HUES6 (cell line): ENCODE measurements around the gene RXFP1.

Source experiments
- H3K27ac ChIP-seq: 2 replicates; pipeline ENCODE4 v1.7.0; 2013; ENCODE audit warnings: low read depth, mild to moderate bottlenecking, low read length, inconsistent platforms
- H3K27me3 ChIP-seq: 2 replicates; pipeline ENCODE4 v1.6.1; 2013; ENCODE audit warnings: low read length; ENCODE audit not compliant: control insufficient read depth, insufficient read depth
- H3K36me3 ChIP-seq: 2 replicates; pipeline ENCODE4 v1.6.1; 2013; ENCODE audit warnings: low read length; ENCODE audit not compliant: control insufficient read depth, insufficient read depth
- H3K4me1 ChIP-seq: 2 replicates; pipeline ENCODE4 v1.6.1; 2013; ENCODE audit warnings: low read length; ENCODE audit not compliant: control insufficient read depth, insufficient read depth
- H3K4me3 ChIP-seq: 2 replicates; pipeline ENCODE4 v1.5.1; 2013; ENCODE audit warnings: low read depth, low read length
- H3K9ac ChIP-seq: one replicate; pipeline ENCODE4 v1.6.1; 2013; ENCODE audit warnings: mild to moderate bottlenecking, low read length
- H3K9me3 ChIP-seq: 2 replicates; pipeline ENCODE4 v1.6.1; 2013; ENCODE audit warnings: low read depth, low read length; ENCODE audit not compliant: control insufficient read depth, insufficient read depth

Gene RXFP1

GRCh38 chr4:158613046-158613445 is 91.4 kb downstream of the RXFP1 start:
- Histone ChIP-seq H3K27ac (no peak overlapping the region), H3K4me3 (no peak overlapping the region), H3K36me3 (no peaks in the 10 kb centered on the region), H3K27me3 (no peaks in the 10 kb centered on the region), H3K4me1 (no peaks in the 10 kb centered on the region), H3K9ac (no peak overlapping the region), H3K9me3 (no peaks in the 10 kb centered on the region)

GRCh38 chr4:158617956-158618355 is 96.3 kb downstream of the RXFP1 start:
- Histone ChIP-seq H3K4me3 (no peak overlapping the region), H3K9me3 (no peaks in the 10 kb centered on the region), H3K27ac (no peak overlapping the region), H3K9ac (no peak overlapping the region), H3K36me3 (no peaks in the 10 kb centered on the region), H3K27me3 (no peaks in the 10 kb centered on the region), H3K4me1 (no peaks in the 10 kb centered on the region)

GRCh38 chr4:158621729-158622128 is 100.0 kb downstream of the RXFP1 start:
- H3K4me1 ChIP-seq = no peaks in the 10 kb centered on the region
- no peak overlapping the region for H3K9ac ChIP-seq
- H3K9me3 ChIP-seq = no peaks in the 10 kb centered on the region
- no peak overlapping the region for H3K27ac ChIP-seq
- H3K36me3 ChIP-seq = no peaks in the 10 kb centered on the region
- H3K27me3 ChIP-seq = no peaks in the 10 kb centered on the region
- no peak overlapping the region for H3K4me3 ChIP-seq

GRCh38 chr4:158622251-158622650 is 100.6 kb downstream of the RXFP1 start:
- no peaks in the 10 kb centered on the region for H3K9me3 ChIP-seq
- H3K36me3 ChIP-seq = no peaks in the 10 kb centered on the region
- H3K27ac ChIP-seq = no peak overlapping the region
- no peak overlapping the region for H3K9ac ChIP-seq
- H3K4me1 ChIP-seq = no peaks in the 10 kb centered on the region
- H3K4me3 ChIP-seq = no peak overlapping the region
- no peaks in the 10 kb centered on the region for H3K27me3 ChIP-seq

- H3K9me3 ChIP-seq = no peaks in the 10 kb centered on the region
- no peaks in the 10 kb centered on the region for H3K4me1 ChIP-seq
- H3K4me3 ChIP-seq = no peak overlapping the region
- no peaks in the 10 kb centered on the region for H3K36me3 ChIP-seq
- no peak overlapping the region for H3K27ac ChIP-seq
- no peaks in the 10 kb centered on the region for H3K27me3 ChIP-seq
- H3K9ac ChIP-seq = no peak overlapping the region
Measured at GRCh38 chr4:158624889-158625478, 103.3 kb downstream of the RXFP1 start.

GRCh38 chr4:158625544-158625943 is 103.9 kb downstream of the RXFP1 start:
- Histone ChIP-seq H3K9me3 (no peaks in the 10 kb centered on the region), H3K9ac (no peak overlapping the region), H3K36me3 (no peaks in the 10 kb centered on the region), H3K4me3 (no peak overlapping the region), H3K27me3 (no peaks in the 10 kb centered on the region), H3K4me1 (no peaks in the 10 kb centered on the region), H3K27ac (no peak overlapping the region)

GRCh38 chr4:158630893-158631292 is 109.2 kb downstream of the RXFP1 start:
- no peaks in the 10 kb centered on the region for H3K27me3 ChIP-seq
- H3K9ac ChIP-seq = no peak overlapping the region
- H3K4me1 ChIP-seq = no peaks in the 10 kb centered on the region
- H3K4me3 ChIP-seq = no peak overlapping the region
- no peaks in the 10 kb centered on the region for H3K36me3 ChIP-seq
- no peak overlapping the region for H3K27ac ChIP-seq
- H3K9me3 ChIP-seq = no peaks in the 10 kb centered on the region

GRCh38 chr4:158636619-158637018 is 114.9 kb downstream of the RXFP1 start:
- H3K27ac ChIP-seq = no peak overlapping the region
- no peaks in the 10 kb centered on the region for H3K4me1 ChIP-seq
- H3K36me3 ChIP-seq = no peaks in the 10 kb centered on the region
- H3K9ac ChIP-seq = no peak overlapping the region
- H3K27me3 ChIP-seq = no peaks in the 10 kb centered on the region
- H3K4me3 ChIP-seq = no peak overlapping the region
- no peaks in the 10 kb centered on the region for H3K9me3 ChIP-seq

- H3K4me3 ChIP-seq = no peak overlapping the region
Measured at GRCh38 chr4:158644356-158644755, 122.7 kb downstream of the RXFP1 start.

GRCh38 chr4:158644760-158645159 is 123.1 kb downstream of the RXFP1 start:
- Histone ChIP-seq H3K9ac (no peak overlapping the region), H3K9me3 (no peaks in the 10 kb centered on the region), H3K36me3 (no peaks in the 10 kb centered on the region), H3K27ac (no peak overlapping the region), H3K4me3 (no peak overlapping the region), H3K27me3 (no peaks in the 10 kb centered on the region), H3K4me1 (no peaks in the 10 kb centered on the region)

More at GRCh38 chr4:158644356-158644755, 122.7 kb downstream of the RXFP1 start:
- Histone ChIP-seq H3K27me3 (no peaks in the 10 kb centered on the region), H3K9me3 (no peaks in the 10 kb centered on the region), H3K9ac (no peak overlapping the region), H3K36me3 (no peaks in the 10 kb centered on the region), H3K4me1 (no peaks in the 10 kb centered on the region), H3K27ac (no peak overlapping the region)

GRCh38 chr4:158649111-158649680 is 127.5 kb downstream of the RXFP1 start:
- H3K9ac ChIP-seq = no peak overlapping the region
- H3K36me3 ChIP-seq = no peaks in the 10 kb centered on the region
- H3K4me1 ChIP-seq = no peaks in the 10 kb centered on the region
- no peaks in the 10 kb centered on the region for H3K27me3 ChIP-seq
- no peak overlapping the region for H3K27ac ChIP-seq
- no peak overlapping the region for H3K4me3 ChIP-seq
- H3K9me3 ChIP-seq = no peaks in the 10 kb centered on the region
